Stimulated activated CD4-positive, alpha-beta T cell treated with anti-CD3 and anti-CD28 coated beads, TNF-alpha, amount 100 ng/mL, for 24 hours (primary cell): ENCODE measurements around the gene FIBCD1.

Experiments
- DNase-seq, 3 experiments: peaks; one replicate each; pipeline ENCODE4 v3.0.0-alpha.2; 2020; ENCODE audit warnings: low read depth in 3 of 3

The FIBCD1 gene

GRCh38 chr9:130880599-130881220 lies 58.3 kb downstream of the FIBCD1 start:
- DNase-seq = no peak

GRCh38 chr9:130879863-130880411 lies 59.1 kb downstream of the FIBCD1 start:
- DNase-seq = no peak

GRCh38 chr9:130878295-130878694 lies 60.8 kb downstream of the FIBCD1 start:
- no peak for DNase-seq

GRCh38 chr9:130877300-130877699 lies 61.7 kb downstream of the FIBCD1 start:
- no peak for DNase-seq

GRCh38 chr9:130874783-130875182 lies 64.3 kb downstream of the FIBCD1 start:
- no peak for DNase-seq

- no peak for DNase-seq
Observed at GRCh38 chr9:130873966-130874365, 65.1 kb downstream of the FIBCD1 start.

GRCh38 chr9:130872912-130873503 lies 66.0 kb downstream of the FIBCD1 start:
- no peak for DNase-seq

GRCh38 chr9:130872508-130872907 lies 66.5 kb downstream of the FIBCD1 start:
- no peak for DNase-seq

GRCh38 chr9:130872093-130872492 lies 67.0 kb downstream of the FIBCD1 start:
- DNase-seq = no peak

- no peak for DNase-seq
Observed at GRCh38 chr9:130871395-130872062, 67.5 kb downstream of the FIBCD1 start.

- no peak for DNase-seq
Observed at GRCh38 chr9:130870491-130871381, 68.3 kb downstream of the FIBCD1 start.

- DNase-seq = no peak
Observed at GRCh38 chr9:130869250-130869649, 69.8 kb downstream of the FIBCD1 start.

- no peak for DNase-seq
Observed at GRCh38 chr9:130868230-130868629, 70.8 kb downstream of the FIBCD1 start.

GRCh38 chr9:130867556-130867955 lies 71.5 kb downstream of the FIBCD1 start:
- DNase-seq = no peak

- DNase-seq = peak; percentile 6 to 52 (median 13)
Observed at GRCh38 chr9:130866474-130866965, 72.5 kb downstream of the FIBCD1 start.

GRCh38 chr9:130865921-130866320 lies 73.1 kb downstream of the FIBCD1 start:
- DNase-seq = no peak

- no peak for DNase-seq
Observed at GRCh38 chr9:130864541-130864940, 74.5 kb downstream of the FIBCD1 start.

- no peak for DNase-seq
Observed at GRCh38 chr9:130862747-130863146, 76.3 kb downstream of the FIBCD1 start.

GRCh38 chr9:130862217-130862616 lies 76.8 kb downstream of the FIBCD1 start:
- DNase-seq = no peak

GRCh38 chr9:130861372-130862180 lies 77.5 kb downstream of the FIBCD1 start:
- DNase-seq = no peak
